Medulla oblongata (tissue), 1 donor: ENCODE measurements around the gene CKAP2.
"Not testable (repeated sequence)": the region's sequence is repeated elsewhere in the genome, so short reads cannot be mapped to it uniquely, and the experiment has no call there.

Source experiments
- DNase-seq: peaks from one replicate; pipeline ENCODE4 v3.0.0-alpha.2; 2015; ENCODE audit errors: extremely low spot score

Gene CKAP2

DNA sequence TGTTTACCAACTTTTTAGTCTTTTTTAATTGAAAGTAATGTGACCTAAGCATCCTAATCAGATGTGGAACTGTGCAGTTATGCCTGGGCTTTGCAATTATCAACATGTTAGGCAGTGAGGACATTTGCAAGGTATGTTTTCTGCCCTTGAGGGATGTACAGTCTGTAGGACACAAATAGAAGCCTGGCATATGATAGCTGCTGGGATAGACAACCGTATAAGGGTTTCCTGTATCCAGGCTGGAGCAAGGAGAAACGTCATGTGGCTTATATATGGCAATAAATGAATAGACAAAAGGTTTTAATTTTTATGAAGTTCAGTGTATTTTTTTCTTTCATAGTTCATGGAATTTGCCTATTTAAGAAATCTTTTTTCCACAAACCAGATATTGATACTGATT lies 2.8 kb upstream of the CKAP2 start:
- no peak for DNase-seq

DNA sequence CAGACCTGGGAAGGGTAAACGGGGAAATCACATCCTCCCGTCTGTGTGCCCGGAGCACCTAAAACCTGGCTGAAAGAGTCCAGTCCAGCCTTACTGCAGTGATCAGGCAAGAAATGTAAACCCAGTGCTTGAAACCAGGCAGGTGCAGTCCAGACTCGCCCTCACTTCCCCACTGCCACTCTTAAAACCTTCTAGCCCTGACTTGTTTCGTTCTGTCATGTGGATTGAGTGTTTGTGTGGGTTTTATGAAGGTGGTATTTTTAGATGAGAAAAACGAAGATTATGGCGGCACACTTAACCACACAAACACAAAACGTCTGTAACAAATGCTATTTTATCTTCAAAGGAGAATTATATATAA lies 839 bp upstream of the CKAP2 start:
- DNase-seq = peak; percentile 27

DNA sequence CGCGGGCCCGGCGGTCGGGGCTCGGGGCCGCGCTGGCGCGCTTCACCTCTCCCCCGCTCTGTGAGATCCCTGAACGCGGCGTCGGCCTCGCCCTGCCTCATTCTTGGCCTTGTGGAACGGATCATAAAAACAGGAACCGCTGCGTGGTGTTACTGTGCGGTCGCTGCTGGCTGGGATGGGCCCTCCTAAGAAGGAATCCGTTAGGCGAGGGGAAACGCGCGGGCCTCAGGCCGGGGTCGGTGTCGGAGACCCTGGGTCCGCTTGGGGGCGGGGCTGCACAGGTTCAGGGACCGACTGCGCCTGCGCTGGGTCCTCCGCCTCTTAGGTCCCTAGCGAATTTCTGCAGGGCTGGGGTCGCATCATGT lies 381 bp downstream of the CKAP2 start:
- DNase-seq = peak; percentile 63

- no peak for DNase-seq
Measured at GRCh38 chr13:52459668-52460067, 4.4 kb downstream of the CKAP2 start.

- no peak for DNase-seq
Measured at GRCh38 chr13:52461265-52461664, 6.0 kb downstream of the CKAP2 start.

DNA sequence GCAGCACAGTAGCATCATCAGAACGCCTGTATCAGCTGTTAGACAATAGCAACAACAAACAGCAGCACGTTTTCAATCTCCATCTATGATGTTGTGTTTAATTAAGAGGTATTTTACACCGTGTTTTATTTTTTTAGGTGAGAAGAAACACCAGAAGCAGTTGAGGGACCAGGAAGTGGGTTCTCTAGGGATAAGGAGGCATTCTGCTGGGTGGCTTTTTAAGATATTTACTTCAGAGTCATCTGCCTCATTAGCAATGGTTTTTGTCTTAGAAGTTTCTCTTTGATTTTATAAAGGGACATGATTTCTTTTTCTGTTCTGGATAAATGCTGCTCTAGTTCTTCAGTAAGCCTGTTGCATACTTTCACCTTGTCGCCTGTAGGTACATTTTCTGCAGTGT lies 8.2 kb downstream of the CKAP2 start:
- no peak for DNase-seq

DNA sequence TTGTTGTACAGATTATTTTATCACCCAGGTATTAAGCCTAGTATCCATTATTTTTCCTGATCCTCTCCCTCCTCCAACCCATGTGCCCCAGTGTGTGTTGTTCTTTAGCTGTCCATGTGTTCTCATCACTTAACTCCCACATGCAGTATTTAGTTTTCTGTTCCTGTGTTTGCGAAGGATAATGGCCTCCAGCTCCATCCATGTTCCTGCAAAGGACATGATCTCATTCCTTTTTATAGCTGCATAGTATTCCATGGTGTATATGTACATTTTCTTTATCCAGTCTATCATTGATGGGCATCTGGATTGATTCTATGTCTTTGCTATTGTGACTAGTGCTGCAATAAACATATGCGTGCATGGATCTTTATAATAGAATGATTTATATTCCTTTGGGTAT lies 13.2 kb downstream of the CKAP2 start:
- DNase-seq = not testable (repeated sequence)

DNA sequence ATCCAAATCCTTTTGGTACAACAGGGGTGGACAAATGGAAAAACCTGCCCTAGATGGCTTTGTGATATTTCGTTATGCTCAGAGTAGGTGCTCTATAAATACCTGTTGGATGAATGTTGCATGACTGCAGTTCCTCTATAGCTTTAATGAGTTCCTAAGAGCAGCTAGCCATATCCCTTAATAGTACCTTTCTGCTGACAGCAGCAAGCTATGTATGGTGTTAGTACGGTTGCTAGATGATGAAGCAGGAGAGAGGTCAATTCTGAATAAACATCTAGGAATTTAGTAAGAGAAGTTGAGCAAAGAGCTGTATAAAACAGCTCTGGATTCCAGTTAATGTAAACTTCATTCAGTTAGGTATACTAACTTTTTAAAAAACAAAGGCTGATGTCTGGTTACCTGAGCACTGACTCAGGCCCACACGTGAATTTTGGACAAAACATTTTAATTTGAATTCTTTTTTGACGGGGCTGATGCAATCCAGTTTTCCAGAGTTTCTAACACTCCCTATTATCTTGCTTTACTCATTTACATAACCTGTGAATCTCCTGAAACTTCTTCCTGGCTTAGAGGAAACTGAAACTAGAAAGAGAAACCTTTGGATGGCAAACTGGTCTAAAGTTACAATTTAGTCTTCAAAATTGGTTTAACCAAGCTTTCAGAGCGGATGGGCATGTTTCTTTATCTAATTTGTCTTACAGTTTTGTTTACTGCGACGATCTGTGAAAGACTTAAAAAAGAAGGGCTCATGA lies 25.6 kb downstream of the CKAP2 start:
- DNase-seq = not testable (repeated sequence)

DNA sequence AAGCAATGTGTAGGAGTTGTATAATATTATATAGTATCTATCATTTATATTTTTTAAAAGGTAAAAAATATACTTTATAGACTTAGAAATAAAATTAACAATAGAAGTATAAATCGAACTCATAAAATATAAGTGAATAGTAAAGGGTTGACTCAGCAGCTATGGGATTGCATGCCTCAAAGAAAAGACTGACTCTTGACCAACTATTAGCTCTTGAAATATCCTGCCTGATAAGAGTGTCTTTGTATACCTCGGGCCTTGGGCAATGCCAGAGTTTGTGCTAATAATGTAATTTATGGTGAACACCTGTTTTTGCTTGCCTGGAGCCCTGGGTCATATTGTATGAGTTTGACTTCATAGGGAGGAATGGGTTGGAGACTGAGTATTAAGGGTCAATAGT lies 31.8 kb downstream of the CKAP2 start:
- not testable (repeated sequence) for DNase-seq

GRCh38 chr13:52488763-52489162 lies 33.5 kb downstream of the CKAP2 start:
- DNase-seq = not testable (repeated sequence)

GRCh38 chr13:52491015-52491414 lies 35.7 kb downstream of the CKAP2 start:
- not testable (repeated sequence) for DNase-seq

- DNase-seq = not testable (repeated sequence)
Measured at GRCh38 chr13:52494241-52494640, 39.0 kb downstream of the CKAP2 start.

- DNase-seq = not testable (repeated sequence)
Measured at GRCh38 chr13:52497979-52498378, 42.7 kb downstream of the CKAP2 start.

DNA sequence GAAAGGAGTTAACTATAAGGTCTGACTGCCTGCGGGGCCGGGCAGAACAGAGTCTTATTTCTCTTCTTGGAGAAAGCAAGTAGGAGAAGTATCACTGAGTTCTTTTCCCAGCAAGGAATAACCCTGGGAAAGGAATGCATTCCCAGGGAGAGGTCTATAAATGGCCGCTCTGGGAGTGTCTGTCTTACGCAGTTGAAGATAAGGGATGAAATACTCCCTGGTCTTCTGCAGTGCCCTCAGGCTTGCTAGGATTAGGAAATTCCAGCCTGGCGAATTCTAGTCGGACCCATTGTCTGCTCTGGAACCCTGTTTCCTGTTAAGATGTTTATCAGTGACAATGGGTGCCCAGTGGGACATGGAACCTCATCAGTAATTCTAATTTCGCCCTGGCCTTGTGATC lies 47.0 kb downstream of the CKAP2 start:
- DNase-seq = not testable (repeated sequence)

GRCh38 chr13:52505843-52506242 lies 50.6 kb downstream of the CKAP2 start:
- not testable (repeated sequence) for DNase-seq

DNA sequence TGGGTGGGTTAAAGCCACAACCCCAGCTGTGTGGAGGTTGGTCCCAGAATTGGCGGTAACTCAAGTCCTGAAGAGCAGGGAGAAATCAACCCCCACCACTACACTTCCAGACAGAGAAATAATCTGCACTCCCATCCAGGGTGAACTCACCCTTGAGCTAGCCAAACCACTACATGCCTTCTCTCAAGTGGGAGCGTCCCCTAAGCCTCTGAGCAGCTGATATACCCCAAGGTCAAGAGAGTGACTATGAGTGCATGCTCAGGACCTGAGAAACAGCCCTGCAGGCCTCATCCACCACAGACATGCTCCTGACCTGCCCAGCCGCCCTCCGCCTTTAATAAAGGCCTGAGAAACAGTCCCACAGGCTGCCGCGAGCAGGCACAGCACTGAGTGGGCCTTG lies 54.3 kb downstream of the CKAP2 start:
- not testable (repeated sequence) for DNase-seq

DNA sequence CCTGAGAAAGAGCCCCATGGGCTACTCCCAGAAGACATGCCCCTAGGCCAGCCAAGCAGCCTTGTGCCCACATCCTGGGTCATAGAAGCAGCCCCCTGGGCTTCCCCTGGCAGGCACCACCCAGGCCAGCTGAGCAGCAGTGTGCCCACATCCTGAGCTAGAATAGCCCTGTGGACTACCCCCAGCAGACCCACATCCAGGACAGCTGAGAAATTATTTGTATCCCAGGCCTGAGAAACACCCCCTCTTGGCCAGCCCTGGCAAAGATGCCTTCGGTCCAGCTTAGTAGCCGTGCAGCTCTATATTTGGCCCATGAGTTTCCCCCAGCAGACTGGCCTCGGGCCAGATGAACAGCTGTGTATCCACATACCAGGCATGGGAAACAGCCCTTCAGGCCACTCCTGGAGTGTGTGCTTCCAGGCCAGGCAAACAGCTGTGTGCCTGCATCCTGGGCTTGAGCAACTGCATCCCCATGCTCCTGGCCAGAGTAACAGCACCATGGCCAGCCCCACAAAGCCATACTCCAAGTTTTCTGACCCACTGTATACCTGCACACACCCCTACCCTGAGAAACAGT lies 55.0 kb downstream of the CKAP2 start:
- DNase-seq = not testable (repeated sequence)

DNA sequence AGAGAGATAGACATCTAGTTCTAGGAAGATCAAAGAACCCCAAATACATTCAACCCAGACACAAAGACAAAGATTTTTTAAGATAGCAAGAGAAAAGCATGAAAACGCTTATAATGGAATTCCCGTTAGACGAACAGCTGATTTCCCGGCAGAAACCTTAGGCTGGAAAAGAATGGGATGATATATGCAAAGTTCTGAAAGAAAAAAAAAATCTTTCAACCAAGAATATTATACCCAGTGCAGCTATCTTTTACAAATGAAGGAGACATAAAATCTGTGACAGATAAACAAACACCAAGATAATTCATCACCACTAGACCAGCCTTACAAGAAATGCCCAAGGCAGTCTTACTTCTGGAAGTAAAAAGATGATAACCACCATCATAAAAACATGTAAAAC lies 56.3 kb downstream of the CKAP2 start:
- DNase-seq = not testable (repeated sequence)

- not testable (repeated sequence) for DNase-seq
Measured at GRCh38 chr13:52513957-52514596, 58.8 kb downstream of the CKAP2 start.

DNA sequence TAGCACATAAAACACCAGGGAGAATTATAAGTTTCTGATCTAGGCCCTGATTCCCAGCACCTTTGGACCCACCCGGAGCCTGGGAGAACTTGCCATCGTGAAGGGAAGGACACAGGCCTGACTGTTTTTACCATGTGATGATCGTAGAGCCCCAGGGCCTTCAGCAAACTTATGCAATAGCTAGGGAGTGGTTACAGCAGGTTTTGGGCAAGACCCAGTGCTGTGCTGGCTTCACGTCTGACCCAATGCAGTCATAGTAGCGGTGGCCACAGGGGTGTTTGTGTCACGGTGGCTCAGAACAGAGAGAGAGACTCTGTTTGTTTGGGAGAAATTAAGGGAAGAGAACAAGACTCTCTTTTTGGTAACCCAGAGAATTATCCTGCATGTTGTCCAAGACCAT lies 68.0 kb downstream of the CKAP2 start:
- DNase-seq = not testable (repeated sequence)
